Liver (tissue), 9 donors: ENCODE data around the gene LDB2. TPM values are rescaled to one million over a fixed set of nuclear protein-coding genes. Genes with fewer than 3 reads are reported as not detected.

Source experiments
- DNase-seq: peaks from one replicate; pipeline ENCODE4 v3.0.0-alpha.2; 2017; ENCODE audit warnings: low spot score
- H3K27ac ChIP-seq, 2 donors: one replicate each; pipeline ENCODE4 v1.7.0; 2013; ENCODE audit warnings: inconsistent platforms in 2 of 2, low read length in 2 of 2, control low read depth in 1 of 2, low read depth in 1 of 2, mild to moderate bottlenecking in 1 of 2
- H3K27me3 ChIP-seq, 4 donors: one replicate each; pipeline versions ENCODE4 v1.6.1 to v1.7.0; 2013; ENCODE audit warnings: low read length in 3 of 4, inconsistent platforms in 1 of 4, mild to moderate bottlenecking in 1 of 4, moderate library complexity in 1 of 4; ENCODE audit not compliant: control insufficient read depth in 4 of 4, insufficient read depth in 4 of 4
- H3K36me3 ChIP-seq, 4 donors: one replicate each; pipeline versions ENCODE4 v1.6.1 to v1.7.0; 2013; ENCODE audit warnings: low read length in 3 of 4, mild to moderate bottlenecking in 3 of 4, low read depth in 1 of 4, moderate library complexity in 1 of 4; ENCODE audit not compliant: control insufficient read depth in 4 of 4, insufficient read depth in 3 of 4
- H3K4me1 ChIP-seq, 4 donors: one replicate each; pipeline versions ENCODE4 v1.6.1 to v1.7.0; 2013; ENCODE audit warnings: low read length in 3 of 4, mild to moderate bottlenecking in 3 of 4, moderate library complexity in 1 of 4; ENCODE audit not compliant: control insufficient read depth in 4 of 4, insufficient read depth in 4 of 4
- H3K4me3 ChIP-seq, 3 donors: one replicate each; pipeline versions ENCODE4 v1.6.1 to v1.7.0; 2013; ENCODE audit warnings: low read length in 3 of 3, control low read depth in 1 of 3, low read depth in 1 of 3, mild to moderate bottlenecking in 1 of 3
- H3K9ac ChIP-seq, 2 donors: one replicate each; pipeline ENCODE4 v1.7.0; 2013; ENCODE audit warnings: low read length in 2 of 2, mild to moderate bottlenecking in 2 of 2, moderate library complexity in 2 of 2, control low read depth in 1 of 2, low read depth in 1 of 2
- H3K9me3 ChIP-seq, 4 donors: one replicate each; pipeline versions ENCODE4 v1.6.1 to v1.7.0; 2013; ENCODE audit warnings: low read length in 3 of 4; ENCODE audit not compliant: control insufficient read depth in 4 of 4
- EGR1 ChIP-seq, 2 donors: IDR thresholded peaks; 2 replicates each; pipeline ENCODE4 v1.6.1; 2016 to 2018; ENCODE audit warnings: antibody characterized with exemption in 2 of 2, low read depth in 2 of 2
- FOXA1 ChIP-seq: IDR thresholded peaks from 2 replicates; pipeline ENCODE4 v1.6.1; 2016; ENCODE audit warnings: antibody characterized with exemption
- FOXA2 ChIP-seq: IDR thresholded peaks from 2 replicates; pipeline ENCODE4 v1.6.1; 2016; ENCODE audit warnings: antibody characterized with exemption
- GABPA ChIP-seq, 2 donors: IDR thresholded peaks in 1 of 2; conservative IDR thresholded peaks in 1 of 2; 2 replicates each; pipeline ENCODE4 v1.6.1; 2016; ENCODE audit warnings: antibody characterized with exemption in 2 of 2, mild to moderate bottlenecking in 1 of 2, moderate library complexity in 1 of 2
- HNF4G ChIP-seq: IDR thresholded peaks from 2 replicates; pipeline ENCODE4 v1.6.1; 2016; ENCODE audit warnings: antibody characterized with exemption
- JUND ChIP-seq, 2 donors: IDR thresholded peaks; 2 replicates each; pipeline ENCODE4 v1.6.1; 2016; ENCODE audit warnings: antibody characterized with exemption in 2 of 2
- NR2F2 ChIP-seq: IDR thresholded peaks from 2 replicates; pipeline ENCODE4 v1.6.1; 2016; ENCODE audit warnings: antibody characterized with exemption
- RXRA ChIP-seq, 2 donors: IDR thresholded peaks; 2 replicates each; pipeline ENCODE4 v1.6.1; 2017 to 2018; ENCODE audit warnings: antibody characterized with exemption in 2 of 2, mild to moderate bottlenecking in 1 of 2
- SP1 ChIP-seq: IDR thresholded peaks from 2 replicates; pipeline ENCODE4 v1.6.1; 2018; ENCODE audit warnings: antibody characterized with exemption, mild to moderate bottlenecking
- TAF1 ChIP-seq: conservative IDR thresholded peaks from 2 replicates; pipeline ENCODE4 v1.6.1; 2016; ENCODE audit warnings: antibody characterized with exemption, mild to moderate bottlenecking
- WGBS: extraction: QIAGEN DNeasy Blood & Tissue Kit; methylation state at CpG from one replicate; pipeline ENCODE4 v1.1.7; 2013; 5-methylcytosine and 5-hydroxymethylcytosine counted together
- polyA plus RNA-seq, 2 donors: library from polyadenylated mRNA; stranded (reverse) in 1 of 2; unstranded in 1 of 2; fragments of 200-250 nt in 1 of 2; fragments of >200 nt in 1 of 2; fragmentation: Nextera tagmentation in 1 of 2; extraction: Ambion mirVana in 1 of 2; gene quantifications; one replicate each; pipeline versions ENCODE4 v1.2.1 to v1.2.3, GENCODE V29; 2013 to 2015
- total RNA-seq, 2 donors: library from RNA; depleted of rRNA; stranded (reverse); fragments of >200 nt; gene quantifications; one replicate each; pipeline ENCODE4 v1.2.3, GENCODE V29; 2014
- TF ChIP-seq, protein P1 (sequence below): IDR thresholded peaks from 2 replicates; pipeline ENCODE4 v1.6.1; 2016; ENCODE audit warnings: antibody characterized with exemption
- TF ChIP-seq, protein P2 (sequence below): fragments of 150-350 bp; IDR thresholded peaks from 2 replicates; pipeline ENCODE4 v1.5.1; 2017; ENCODE audit warnings: improper control_type of control experiment, low read depth, low read length; ENCODE audit not compliant: missing input control
- TF ChIP-seq, protein P3 (sequence below): IDR thresholded peaks from 2 replicates; pipeline ENCODE4 v1.6.1; 2016; ENCODE audit warnings: antibody characterized with exemption
- TF ChIP-seq, protein P4 (sequence below): IDR thresholded peaks from 2 replicates; pipeline ENCODE4 v1.6.1; 2016; ENCODE audit warnings: antibody characterized with exemption
- TF ChIP-seq, protein P5 (sequence below): IDR thresholded peaks from 2 replicates; pipeline ENCODE4 v1.6.1; 2016; ENCODE audit warnings: antibody characterized with exemption, mild to moderate bottlenecking
- donor health status: healthy.
- donor health status: healthy.
- donor health status: healthy.
- donor health status: healthy.
- donor health status: healthy.

LDB2 gene
- total and polyA plus RNA-seq, 4 donors: 7.4 to 31.9 (median 16.8) TPM

DNA sequence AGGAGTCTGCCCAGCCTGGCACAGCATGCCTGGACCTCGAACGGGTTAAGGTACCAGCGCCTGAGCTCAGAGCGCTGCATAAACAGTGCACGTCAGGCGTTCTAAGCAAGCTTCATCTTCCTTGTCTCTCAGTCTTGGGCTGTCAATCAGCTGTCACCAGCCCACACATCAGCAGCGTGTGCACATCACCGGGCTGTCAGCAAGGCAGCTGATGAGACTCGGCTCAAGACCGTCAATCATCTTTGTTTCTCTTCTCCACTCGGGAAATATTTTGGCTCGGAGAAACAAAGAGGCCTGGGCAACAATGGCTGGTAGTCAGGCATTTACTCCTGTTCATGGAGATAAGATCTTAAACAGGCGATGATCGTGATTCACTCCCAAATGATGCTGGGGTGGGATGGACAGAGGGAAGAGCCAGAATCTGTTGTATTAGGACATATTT lies 141.3 kb downstream of the LDB2 start:
- Histone ChIP-seq H3K4me3 (no peak overlapping the region), H3K27ac (no peak overlapping the region), H3K36me3 (no peaks in the 10 kb centered on the region), H3K4me1 (no peaks in the 10 kb centered on the region), H3K27me3 (peaks cover 0 to 4% (median 0%) of the 10 kb centered on the region in 4 donors), H3K9ac (no peak overlapping the region), H3K9me3 (no peaks in the 10 kb centered on the region)
- no peak for DNase-seq
- TF ChIP-seq, protein P1, sequence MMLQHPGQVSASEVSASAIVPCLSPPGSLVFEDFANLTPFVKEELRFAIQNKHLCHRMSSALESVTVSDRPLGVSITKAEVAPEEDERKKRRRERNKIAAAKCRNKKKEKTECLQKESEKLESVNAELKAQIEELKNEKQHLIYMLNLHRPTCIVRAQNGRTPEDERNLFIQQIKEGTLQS: no peak
- TF ChIP-seq, protein P2, sequence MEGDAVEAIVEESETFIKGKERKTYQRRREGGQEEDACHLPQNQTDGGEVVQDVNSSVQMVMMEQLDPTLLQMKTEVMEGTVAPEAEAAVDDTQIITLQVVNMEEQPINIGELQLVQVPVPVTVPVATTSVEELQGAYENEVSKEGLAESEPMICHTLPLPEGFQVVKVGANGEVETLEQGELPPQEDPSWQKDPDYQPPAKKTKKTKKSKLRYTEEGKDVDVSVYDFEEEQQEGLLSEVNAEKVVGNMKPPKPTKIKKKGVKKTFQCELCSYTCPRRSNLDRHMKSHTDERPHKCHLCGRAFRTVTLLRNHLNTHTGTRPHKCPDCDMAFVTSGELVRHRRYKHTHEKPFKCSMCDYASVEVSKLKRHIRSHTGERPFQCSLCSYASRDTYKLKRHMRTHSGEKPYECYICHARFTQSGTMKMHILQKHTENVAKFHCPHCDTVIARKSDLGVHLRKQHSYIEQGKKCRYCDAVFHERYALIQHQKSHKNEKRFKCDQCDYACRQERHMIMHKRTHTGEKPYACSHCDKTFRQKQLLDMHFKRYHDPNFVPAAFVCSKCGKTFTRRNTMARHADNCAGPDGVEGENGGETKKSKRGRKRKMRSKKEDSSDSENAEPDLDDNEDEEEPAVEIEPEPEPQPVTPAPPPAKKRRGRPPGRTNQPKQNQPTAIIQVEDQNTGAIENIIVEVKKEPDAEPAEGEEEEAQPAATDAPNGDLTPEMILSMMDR: no peak
- TF ChIP-seq NR2F2 (no peak), EGR1 (IDR thresholded peaks at IDR 0.05; ENCODE audit: low read depth in 2 of 2) (no peak), FOXA1 (no peak), GABPA (IDR thresholded peaks at IDR 0.05 in 1 of 2, conservative IDR thresholded peaks at IDR 0.05 in 1 of 2) (no peak), RXRA (IDR thresholded peaks at IDR 0.05) (no peak), FOXA2 (no peak), HNF4G (no peak), JUND (IDR thresholded peaks at IDR 0.05) (no peak), SP1 (no peak)
- TF ChIP-seq, protein P3, sequence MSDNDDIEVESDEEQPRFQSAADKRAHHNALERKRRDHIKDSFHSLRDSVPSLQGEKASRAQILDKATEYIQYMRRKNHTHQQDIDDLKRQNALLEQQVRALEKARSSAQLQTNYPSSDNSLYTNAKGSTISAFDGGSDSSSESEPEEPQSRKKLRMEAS: no peak
- TF ChIP-seq, protein P4, sequence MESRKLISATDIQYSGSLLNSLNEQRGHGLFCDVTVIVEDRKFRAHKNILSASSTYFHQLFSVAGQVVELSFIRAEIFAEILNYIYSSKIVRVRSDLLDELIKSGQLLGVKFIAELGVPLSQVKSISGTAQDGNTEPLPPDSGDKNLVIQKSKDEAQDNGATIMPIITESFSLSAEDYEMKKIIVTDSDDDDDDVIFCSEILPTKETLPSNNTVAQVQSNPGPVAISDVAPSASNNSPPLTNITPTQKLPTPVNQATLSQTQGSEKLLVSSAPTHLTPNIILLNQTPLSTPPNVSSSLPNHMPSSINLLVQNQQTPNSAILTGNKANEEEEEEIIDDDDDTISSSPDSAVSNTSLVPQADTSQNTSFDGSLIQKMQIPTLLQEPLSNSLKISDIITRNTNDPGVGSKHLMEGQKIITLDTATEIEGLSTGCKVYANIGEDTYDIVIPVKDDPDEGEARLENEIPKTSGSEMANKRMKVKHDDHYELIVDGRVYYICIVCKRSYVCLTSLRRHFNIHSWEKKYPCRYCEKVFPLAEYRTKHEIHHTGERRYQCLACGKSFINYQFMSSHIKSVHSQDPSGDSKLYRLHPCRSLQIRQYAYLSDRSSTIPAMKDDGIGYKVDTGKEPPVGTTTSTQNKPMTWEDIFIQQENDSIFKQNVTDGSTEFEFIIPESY: no peak
- TF ChIP-seq, protein P5, sequence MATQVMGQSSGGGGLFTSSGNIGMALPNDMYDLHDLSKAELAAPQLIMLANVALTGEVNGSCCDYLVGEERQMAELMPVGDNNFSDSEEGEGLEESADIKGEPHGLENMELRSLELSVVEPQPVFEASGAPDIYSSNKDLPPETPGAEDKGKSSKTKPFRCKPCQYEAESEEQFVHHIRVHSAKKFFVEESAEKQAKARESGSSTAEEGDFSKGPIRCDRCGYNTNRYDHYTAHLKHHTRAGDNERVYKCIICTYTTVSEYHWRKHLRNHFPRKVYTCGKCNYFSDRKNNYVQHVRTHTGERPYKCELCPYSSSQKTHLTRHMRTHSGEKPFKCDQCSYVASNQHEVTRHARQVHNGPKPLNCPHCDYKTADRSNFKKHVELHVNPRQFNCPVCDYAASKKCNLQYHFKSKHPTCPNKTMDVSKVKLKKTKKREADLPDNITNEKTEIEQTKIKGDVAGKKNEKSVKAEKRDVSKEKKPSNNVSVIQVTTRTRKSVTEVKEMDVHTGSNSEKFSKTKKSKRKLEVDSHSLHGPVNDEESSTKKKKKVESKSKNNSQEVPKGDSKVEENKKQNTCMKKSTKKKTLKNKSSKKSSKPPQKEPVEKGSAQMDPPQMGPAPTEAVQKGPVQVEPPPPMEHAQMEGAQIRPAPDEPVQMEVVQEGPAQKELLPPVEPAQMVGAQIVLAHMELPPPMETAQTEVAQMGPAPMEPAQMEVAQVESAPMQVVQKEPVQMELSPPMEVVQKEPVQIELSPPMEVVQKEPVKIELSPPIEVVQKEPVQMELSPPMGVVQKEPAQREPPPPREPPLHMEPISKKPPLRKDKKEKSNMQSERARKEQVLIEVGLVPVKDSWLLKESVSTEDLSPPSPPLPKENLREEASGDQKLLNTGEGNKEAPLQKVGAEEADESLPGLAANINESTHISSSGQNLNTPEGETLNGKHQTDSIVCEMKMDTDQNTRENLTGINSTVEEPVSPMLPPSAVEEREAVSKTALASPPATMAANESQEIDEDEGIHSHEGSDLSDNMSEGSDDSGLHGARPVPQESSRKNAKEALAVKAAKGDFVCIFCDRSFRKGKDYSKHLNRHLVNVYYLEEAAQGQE: no peak
- 69% methylated on average over 14 of the region's 14 CpGs for WGBS

DNA sequence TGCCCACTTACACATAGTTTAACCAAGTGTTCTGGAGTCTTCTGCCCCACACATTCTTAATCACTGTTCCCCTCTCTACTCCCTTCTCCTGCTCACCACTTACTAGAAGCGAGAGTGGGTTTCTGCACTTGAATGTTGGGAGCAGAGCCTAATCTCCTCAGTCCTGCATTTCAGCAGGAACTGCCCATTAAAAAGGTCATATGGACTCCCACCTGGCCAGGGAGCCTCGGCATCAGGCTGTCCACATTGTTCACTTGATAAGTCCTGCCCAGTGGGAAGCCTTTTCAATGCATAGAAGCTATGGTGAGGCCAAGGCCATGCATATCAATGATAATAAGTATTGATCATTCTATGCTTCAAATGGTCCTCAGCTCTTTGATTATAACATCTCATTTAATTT lies 144.3 kb downstream of the LDB2 start:
- Histone ChIP-seq H3K9me3 (no peaks in the 10 kb centered on the region), H3K4me3 (no peak overlapping the region), H3K27ac (no peak overlapping the region), H3K4me1 (no peaks in the 10 kb centered on the region), H3K36me3 (no peaks in the 10 kb centered on the region), H3K9ac (no peak overlapping the region), H3K27me3 (peaks cover 0 to 4% (median 0%) of the 10 kb centered on the region in 4 donors)
- WGBS: 77% methylated on average over 2 of the region's 2 CpGs
- DNase-seq: no peak
- no peak for TF ChIP-seq FOXA1
- TF ChIP-seq, protein P1: no peak
- TF ChIP-seq JUND (IDR thresholded peaks at IDR 0.05): no peak
- TF ChIP-seq TAF1: no peak
